HG03095 (cell line): ENCODE data around the gene MRPS6.

Experiments used
- ATAC-seq: cut with Tn5 transposase; IDR thresholded peaks from one replicate; pipeline ENCODE4 v1.9.1; 2021; ENCODE audit warnings: moderate library complexity; ENCODE audit not compliant: unreplicated experiment

MRPS6 gene

DNA sequence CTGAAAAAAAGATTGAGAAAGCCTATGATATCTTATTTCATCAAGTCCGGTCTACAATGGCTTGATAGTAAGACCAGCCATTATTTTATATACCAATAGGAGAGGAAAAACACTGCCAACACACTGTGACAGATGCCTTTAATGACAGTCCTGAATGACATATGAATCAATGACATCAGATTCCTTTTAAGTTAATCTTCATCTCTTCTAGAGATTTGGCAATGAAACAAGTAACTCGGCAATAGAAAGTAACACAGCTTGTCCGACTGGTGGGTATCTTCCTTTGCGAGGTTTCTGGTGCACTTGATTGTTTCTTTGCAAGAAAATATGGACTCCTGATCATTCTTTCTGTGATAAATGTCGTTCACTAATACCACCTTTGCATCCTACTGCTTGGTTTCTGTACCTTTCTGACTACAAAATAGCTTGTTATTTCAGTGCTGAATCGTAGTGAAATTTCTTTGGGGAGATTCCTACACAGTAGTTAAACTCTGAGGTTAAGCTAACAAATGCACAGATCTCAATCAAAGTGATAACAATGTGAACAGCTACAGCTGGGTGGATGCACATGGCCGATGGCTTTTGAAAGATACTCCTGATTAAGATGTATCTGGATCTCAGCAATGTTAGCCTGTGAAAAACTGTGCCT, 104.7 kb downstream of the MRPS6 start:
- no peak for ATAC-seq

DNA sequence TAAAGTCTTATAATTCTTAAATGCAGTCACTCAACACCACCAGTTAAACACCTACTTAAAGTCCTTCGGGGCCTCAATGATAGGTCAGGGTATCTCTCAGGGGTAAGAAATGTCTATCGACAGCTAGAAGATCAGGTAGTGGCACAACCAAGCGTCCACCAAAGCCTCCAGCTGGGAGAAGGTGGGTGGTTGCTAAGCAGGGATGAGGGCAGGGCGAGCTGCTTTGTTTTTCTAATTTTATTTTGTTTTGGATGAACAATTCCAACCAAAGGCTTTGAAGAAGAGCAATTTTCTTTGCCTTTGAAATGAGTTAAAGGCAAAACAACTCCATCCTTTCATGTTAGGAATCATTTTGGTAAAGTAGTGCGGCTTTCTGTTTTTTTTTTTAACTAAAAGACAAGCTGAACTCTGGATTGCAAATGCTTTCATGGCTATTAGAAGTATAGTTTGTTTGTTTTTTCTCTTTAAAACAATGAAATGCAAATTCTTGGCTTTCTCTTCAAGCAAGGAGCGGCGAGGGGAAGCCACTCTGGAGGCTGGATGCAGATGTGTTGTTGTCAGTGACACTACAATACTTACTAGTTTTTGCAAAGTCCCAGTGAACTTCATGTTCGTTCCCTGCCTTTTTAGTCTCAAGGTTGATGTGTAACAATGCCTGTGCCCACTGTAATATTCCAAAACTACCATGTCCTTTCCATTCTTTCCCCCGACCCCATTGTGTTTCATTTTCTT, 106.0 kb downstream of the MRPS6 start:
- ATAC-seq, result no peak

DNA sequence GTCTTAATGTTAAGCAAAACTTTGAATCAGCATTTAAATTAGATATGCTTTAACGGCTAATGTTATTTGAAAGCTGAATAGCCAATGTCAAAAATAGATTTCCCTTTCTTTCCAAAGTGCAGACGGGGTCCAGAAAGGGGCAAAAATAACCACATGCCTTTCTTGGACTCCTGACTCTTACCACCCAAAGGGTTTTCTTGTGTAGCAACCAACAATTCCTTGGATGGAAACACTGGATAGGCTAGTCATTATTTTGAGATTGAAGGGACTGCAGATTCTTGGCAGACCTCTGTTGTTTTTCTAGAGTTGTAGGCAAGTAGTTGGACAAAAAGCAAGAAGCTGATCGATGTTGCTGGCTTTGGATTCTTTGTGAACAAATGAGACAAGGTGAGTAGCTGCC, 107.0 kb downstream of the MRPS6 start:
- ATAC-seq, result no peak

GRCh38 chr21:34180826-34181359, 107.5 kb downstream of the MRPS6 start:
- no peak for ATAC-seq

DNA sequence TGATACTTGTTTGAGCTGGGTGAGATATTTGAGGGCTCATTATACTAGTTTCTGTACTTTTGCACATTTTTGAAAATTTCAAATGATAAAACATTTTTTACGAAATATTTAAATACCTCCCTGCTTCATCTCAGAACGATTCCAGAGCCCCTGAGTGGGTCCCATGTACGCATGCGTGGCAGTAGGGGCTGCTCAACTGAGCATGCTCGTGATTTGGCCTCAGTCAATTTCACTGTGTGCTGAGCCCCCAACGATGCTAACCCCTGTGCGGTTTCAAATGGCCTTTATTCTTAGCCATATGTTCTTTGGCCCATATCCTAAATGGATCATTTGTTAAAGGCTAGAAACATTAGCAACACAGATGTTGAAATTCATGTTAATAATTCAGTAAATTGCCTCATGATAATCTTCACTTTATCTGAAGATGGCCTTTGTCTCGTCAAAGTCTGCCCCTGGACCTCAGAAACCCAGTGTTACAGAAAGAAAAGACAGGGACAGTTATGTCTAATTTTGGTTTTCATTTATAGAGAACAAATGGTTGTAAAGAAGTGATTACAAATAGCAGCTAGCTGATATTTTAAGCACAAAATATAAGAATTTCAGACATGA, 108.2 kb downstream of the MRPS6 start:
- no peak for ATAC-seq

- ATAC-seq, result no peak
These were observed 109.1 kb downstream of the MRPS6 start for GRCh38 chr21:34182436-34182835.

GRCh38 chr21:34183331-34183928, 110.1 kb downstream of the MRPS6 start:
- ATAC-seq, result no peak

DNA sequence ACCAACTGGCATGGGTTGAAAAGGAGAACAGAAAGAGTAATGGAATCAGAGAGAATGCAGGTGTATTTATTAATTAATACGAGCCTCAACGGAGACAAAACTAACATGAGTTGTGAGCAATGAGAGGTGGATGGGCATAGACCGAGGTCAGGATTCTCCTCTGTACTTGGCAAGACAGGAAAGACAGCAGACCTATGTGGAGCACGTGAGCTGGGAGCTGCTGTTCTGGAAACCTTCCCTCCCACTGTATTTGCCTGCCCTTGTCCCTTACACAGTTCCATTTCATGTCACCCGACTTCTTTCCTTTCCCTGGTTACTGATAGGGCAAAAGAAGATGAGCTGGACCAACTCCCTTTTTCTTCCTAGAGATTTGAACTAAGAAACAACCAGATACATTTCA, 110.9 kb downstream of the MRPS6 start:
- ATAC-seq, result no peak

GRCh38 chr21:34185026-34185750, 111.8 kb downstream of the MRPS6 start:
- ATAC-seq, result no peak

GRCh38 chr21:34186109-34186719, 112.8 kb downstream of the MRPS6 start:
- no peak for ATAC-seq

DNA sequence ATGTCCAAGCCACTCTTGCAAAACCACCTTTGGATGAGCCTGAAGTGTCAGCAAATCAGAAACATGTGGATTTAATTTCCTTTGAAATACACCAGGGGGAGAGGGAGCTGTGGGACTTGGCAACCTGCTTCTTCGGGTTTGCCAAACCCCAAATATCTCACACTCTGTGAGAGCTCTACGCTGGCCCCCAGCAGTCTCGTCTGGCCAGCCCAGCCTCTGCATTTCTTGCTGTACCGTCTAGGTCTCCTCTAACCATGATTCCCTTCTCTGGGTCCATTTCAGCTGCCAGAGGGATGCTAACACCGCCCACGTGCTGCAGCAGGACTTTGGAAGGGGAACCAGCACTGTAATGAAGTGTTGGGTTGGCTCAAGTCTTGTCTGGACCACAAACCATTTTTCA, 114.6 kb downstream of the MRPS6 start:
- ATAC-seq, result no peak

DNA sequence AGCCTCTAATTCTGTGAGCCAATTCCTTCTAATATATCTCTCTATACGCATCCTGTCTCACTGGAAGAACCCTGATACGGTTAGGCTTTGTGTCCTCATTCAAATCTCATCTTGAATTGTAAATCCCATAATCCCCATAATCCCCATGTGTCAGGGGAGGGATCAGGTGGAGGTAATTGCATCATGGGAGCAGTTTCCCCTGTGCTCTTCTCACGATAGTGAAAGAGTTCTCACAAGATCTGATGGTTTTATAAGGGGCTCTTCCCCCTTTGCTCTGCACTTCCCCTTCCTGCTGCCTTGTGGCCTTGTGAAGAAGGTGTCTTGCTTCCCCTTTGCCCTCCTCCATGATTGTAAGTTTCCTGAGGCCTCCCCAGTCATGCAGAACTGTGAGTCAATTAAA, 116.1 kb downstream of the MRPS6 start:
- ATAC-seq, result no peak

DNA sequence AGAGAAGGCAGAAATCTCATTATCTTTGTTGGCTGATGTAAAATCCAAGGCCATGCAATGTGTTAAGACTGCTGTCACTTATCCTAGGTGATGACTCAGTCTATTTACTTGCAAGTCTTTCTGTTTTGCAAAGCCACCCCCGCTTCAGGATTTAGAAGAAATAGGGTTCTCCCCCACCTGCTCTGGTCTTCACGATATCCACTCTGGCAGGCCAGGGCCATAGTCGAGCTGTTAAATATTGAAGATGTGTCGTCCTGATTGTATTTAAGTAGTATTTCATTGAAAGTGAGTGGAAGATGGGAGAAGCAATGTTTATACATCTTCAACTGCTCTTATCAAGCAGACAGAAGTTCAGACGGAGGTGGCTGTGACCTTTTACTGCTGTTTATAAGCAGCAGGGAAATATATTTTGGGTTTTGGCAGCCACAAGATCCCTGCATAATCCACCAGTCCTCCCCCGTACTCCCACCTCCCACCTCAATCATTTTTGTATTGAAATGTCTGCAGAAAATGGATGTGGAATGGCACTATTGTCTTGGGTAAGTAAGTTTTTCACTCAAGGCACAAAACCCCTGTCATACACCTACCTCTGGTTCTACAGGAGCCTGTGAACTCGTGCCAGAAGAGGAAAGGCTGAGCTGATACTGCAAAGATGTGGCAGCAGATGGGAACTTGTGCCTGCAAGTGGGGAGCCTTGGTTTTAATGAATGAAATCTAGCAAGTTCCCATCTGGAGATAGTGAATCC, 117.4 kb downstream of the MRPS6 start:
- no peak for ATAC-seq

DNA sequence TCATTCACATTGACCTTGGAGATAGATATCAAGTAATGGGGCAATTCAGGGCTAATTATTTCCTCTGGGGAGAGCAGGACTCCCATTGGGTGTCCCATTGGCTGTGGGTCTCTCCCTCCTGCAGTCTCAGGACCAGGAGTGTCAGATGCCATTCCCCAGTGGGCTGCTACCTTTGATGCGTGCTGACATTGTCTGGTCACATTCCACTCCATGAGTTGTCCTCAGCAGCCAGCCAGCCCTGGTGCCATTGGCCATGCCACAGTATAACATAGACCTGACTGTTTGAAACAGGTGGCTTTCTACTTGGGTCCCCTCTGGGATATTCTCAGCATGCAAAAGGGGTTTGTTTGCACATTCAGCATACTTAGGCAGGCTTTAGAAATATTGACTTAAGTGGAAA, 118.5 kb downstream of the MRPS6 start:
- ATAC-seq, result no peak
